Neural progenitor cell (in vitro differentiated cells): ENCODE results near the gene B3GALT4.

ENCODE experiments used
- EZH2 ChIP-seq: fragments of 200-600 bp; sonication (generic); IDR thresholded peaks from 2 replicates; pipeline ENCODE4 v1.6.1; 2017; ENCODE audit warnings: antibody characterized with exemption, mild to moderate bottlenecking, moderate library complexity
- EZH2phosphoT487 ChIP-seq: fragments of 200-600 bp; sonication (generic); IDR thresholded peaks from 2 replicates; pipeline ENCODE4 v1.6.1; 2017; ENCODE audit warnings: antibody characterized with exemption
- TF ChIP-seq, protein P1 (sequence below): fragments of 200-600 bp; sonication (generic); IDR thresholded peaks from 2 replicates; pipeline ENCODE4 v1.5.1; 2017; ENCODE audit warnings: antibody characterized with exemption, mild to moderate bottlenecking

DNA sequence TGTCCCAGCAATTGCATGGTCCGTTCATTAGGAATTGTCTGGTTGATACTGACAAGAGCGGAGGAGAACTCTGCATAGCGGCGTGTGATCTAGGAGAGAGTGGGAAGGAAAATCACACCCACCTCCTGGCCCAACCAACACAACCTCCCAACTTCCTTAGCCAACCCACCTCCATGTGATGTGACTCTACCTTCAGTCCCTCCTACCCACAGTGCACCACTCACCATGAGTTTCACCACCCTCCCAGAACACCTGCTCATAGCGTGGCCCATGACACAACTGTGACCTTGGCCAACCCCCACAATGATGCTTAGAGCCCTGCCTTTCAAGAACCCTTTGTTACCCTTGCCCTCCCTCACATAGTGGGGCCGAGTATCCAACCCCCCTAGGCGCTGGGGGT is 12.9 kb upstream of the B3GALT4 start:
- TF ChIP-seq, protein P1, sequence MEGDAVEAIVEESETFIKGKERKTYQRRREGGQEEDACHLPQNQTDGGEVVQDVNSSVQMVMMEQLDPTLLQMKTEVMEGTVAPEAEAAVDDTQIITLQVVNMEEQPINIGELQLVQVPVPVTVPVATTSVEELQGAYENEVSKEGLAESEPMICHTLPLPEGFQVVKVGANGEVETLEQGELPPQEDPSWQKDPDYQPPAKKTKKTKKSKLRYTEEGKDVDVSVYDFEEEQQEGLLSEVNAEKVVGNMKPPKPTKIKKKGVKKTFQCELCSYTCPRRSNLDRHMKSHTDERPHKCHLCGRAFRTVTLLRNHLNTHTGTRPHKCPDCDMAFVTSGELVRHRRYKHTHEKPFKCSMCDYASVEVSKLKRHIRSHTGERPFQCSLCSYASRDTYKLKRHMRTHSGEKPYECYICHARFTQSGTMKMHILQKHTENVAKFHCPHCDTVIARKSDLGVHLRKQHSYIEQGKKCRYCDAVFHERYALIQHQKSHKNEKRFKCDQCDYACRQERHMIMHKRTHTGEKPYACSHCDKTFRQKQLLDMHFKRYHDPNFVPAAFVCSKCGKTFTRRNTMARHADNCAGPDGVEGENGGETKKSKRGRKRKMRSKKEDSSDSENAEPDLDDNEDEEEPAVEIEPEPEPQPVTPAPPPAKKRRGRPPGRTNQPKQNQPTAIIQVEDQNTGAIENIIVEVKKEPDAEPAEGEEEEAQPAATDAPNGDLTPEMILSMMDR, result no peak
- TF ChIP-seq EZH2phosphoT487, result no peak
- TF ChIP-seq EZH2, result no peak
